Measurements from ENCODE around the gene MORF4L1.

GRCh38 chr15:78929536-78930264 is 57.0 kb downstream of the MORF4L1 start:
- TF ChIP-seq CTCF (IDR thresholded peaks at IDR 0.05): no peak
- no peak for TF ChIP-seq POLR2A (IDR thresholded peaks at IDR 0.05)

Measured in body of pancreas (tissue), 4 donors.